ENCODE measurements around the gene SLCO2A1.

Gene SLCO2A1

GRCh38 chr3:133937756-133938601, 91.7 kb downstream of the SLCO2A1 start:
- no peak for DNase-seq (ENCODE audit: low read depth)
- TF ChIP-seq CTCF (IDR thresholded peaks at IDR 0.05; ENCODE audit: insufficient read depth, low read depth, low read length, missing control alignments) = no peak
- no peak overlapping the region for H3K4me3 ChIP-seq (ENCODE audit: low read depth, low read length)

GRCh38 chr3:133937061-133937686, 92.6 kb downstream of the SLCO2A1 start:
- no peak overlapping the region for H3K4me3 ChIP-seq (ENCODE audit: low read depth, low read length)
- TF ChIP-seq CTCF (IDR thresholded peaks at IDR 0.05; ENCODE audit: insufficient read depth, low read depth, low read length, missing control alignments) = no peak
- DNase-seq (ENCODE audit: low read depth) = no peak

GRCh38 chr3:133935843-133936769, 93.6 kb downstream of the SLCO2A1 start:
- H3K4me3 ChIP-seq (ENCODE audit: low read depth, low read length) = no peak overlapping the region
- no peak for TF ChIP-seq CTCF (IDR thresholded peaks at IDR 0.05; ENCODE audit: insufficient read depth, low read depth, low read length, missing control alignments)
- no peak for DNase-seq (ENCODE audit: low read depth)

- DNase-seq (ENCODE audit: low read depth) = no peak
- TF ChIP-seq CTCF (IDR thresholded peaks at IDR 0.05; ENCODE audit: insufficient read depth, low read depth, low read length, missing control alignments) = no peak
- H3K4me3 ChIP-seq (ENCODE audit: low read depth, low read length) = no peak overlapping the region
Observed at GRCh38 chr3:133934996-133935842, 94.5 kb downstream of the SLCO2A1 start.

- no peak for DNase-seq (ENCODE audit: low read depth)
- no peak for TF ChIP-seq CTCF (IDR thresholded peaks at IDR 0.05; ENCODE audit: insufficient read depth, low read depth, low read length, missing control alignments)
Observed at GRCh38 chr3:133934073-133934970, 95.4 kb downstream of the SLCO2A1 start.

More at GRCh38 chr3:133934073-133934970, 95.4 kb downstream of the SLCO2A1 start:
- no peak overlapping the region for H3K4me3 ChIP-seq (ENCODE audit: low read depth, low read length)
